Adrenal gland (tissue), 5 donors: ENCODE data around the gene SMARCD3.

Source experiments
- CTCF ChIP-seq, 6 experiments: fragments of 450-650 bp in 4 of 6; fragments of 200-600 bp in 2 of 6; sonication (generic) in 1 of 6; IDR thresholded peaks; 1 replicate in 5 of 6; 2 replicates in 1 of 6; pipeline versions ENCODE4 v1.5.1 to v1.8.0; 2016 to 2021; ENCODE audit warnings: antibody characterized with exemption in 6 of 6, mild to moderate bottlenecking in 2 of 6, moderate library complexity in 1 of 6
- POLR2A ChIP-seq, 2 donors: fragments of 450-650 bp; IDR thresholded peaks; one replicate each; pipeline ENCODE4 v1.6.1; 2017; ENCODE audit warnings: antibody characterized with exemption in 2 of 2, mild to moderate bottlenecking in 2 of 2, moderate library complexity in 1 of 2
- donor health status: DM: no; HTN: no; CAD: no.

- no peak for TF ChIP-seq POLR2A (IDR thresholded peaks at IDR 0.05)
- TF ChIP-seq CTCF (IDR thresholded peaks at IDR 0.05) = no peak
Measured at GRCh38 chr7:151228024-151228866, 20.2 kb downstream of the SMARCD3 start.
